Activated CD4-positive, alpha-beta T cell treated with anti-CD3 and anti-CD28 coated beads, Interleukin-2, amount 50 U/mL, for 16 hours (primary cell): ENCODE results near the gene NADK.
"Not testable (repeated sequence)": the region's sequence is repeated elsewhere in the genome, so short reads cannot be mapped to it uniquely, and the experiment has no call there.

Experiments used
- DNase-seq: peaks from one replicate; pipeline ENCODE4 v3.0.0-alpha.2; 2020

Gene NADK

GRCh38 chr1:1703796-1704195 lies 74.5 kb downstream of the NADK start:
- DNase-seq = no peak

GRCh38 chr1:1702506-1702905 lies 75.8 kb downstream of the NADK start:
- DNase-seq = not testable (repeated sequence)
